Adrenal gland (tissue), 5 donors: ENCODE data around the gene E2F7.
"Not testable (repeated sequence)": the region's sequence is repeated elsewhere in the genome, so short reads cannot be mapped to it uniquely, and the experiment has no call there.

Experiments used
- CTCF ChIP-seq, 6 experiments: fragments of 450-650 bp in 4 of 6; fragments of 200-600 bp in 2 of 6; sonication (generic) in 1 of 6; IDR thresholded peaks; 1 replicate in 5 of 6; 2 replicates in 1 of 6; pipeline versions ENCODE4 v1.5.1 to v1.8.0; 2016 to 2021; ENCODE audit warnings: antibody characterized with exemption in 6 of 6, mild to moderate bottlenecking in 2 of 6, moderate library complexity in 1 of 6
- POLR2A ChIP-seq, 2 donors: fragments of 450-650 bp; IDR thresholded peaks; one replicate each; pipeline ENCODE4 v1.6.1; 2017; ENCODE audit warnings: antibody characterized with exemption in 2 of 2, mild to moderate bottlenecking in 2 of 2, moderate library complexity in 1 of 2
- donor health status: DM: no; HTN: no; CAD: no.

- TF ChIP-seq CTCF, POLR2A (IDR thresholded peaks at IDR 0.05): not testable (repeated sequence)
Measured at GRCh38 chr12:77092227-77092626, 26.9 kb upstream of the E2F7 start.
